HepG2 (cell line): ENCODE data around the gene TRIM8. TPM values are rescaled to one million over a fixed set of nuclear protein-coding genes. Genes with fewer than 3 reads are reported as not detected.

ENCODE experiments used
- ASH2L ChIP-seq: fragments of 300-600, 200-600 bp; sonication (generic); IDR thresholded peaks from 2 replicates; pipeline ENCODE4 v1.7.0; 2017; ENCODE audit warnings: low read depth, mild to moderate bottlenecking, moderate library complexity, mixed read lengths, low read length; ENCODE audit not compliant: insufficient read length
- CEBPG ChIP-seq: IDR thresholded peaks from 2 replicates; pipeline ENCODE4 v1.6.1; 2016
- CHCHD3 ChIP-seq: sonication (generic); formaldehyde crosslinking; IDR thresholded peaks from 2 replicates; pipeline ENCODE4 v1.8.0; 2022; ENCODE audit warnings: mild to moderate bottlenecking, missing genetic modification reagents, moderate library complexity
- FOXC1 ChIP-seq: sonication (generic); formaldehyde crosslinking; IDR thresholded peaks from 2 replicates; pipeline ENCODE4 v1.8.0; 2022; ENCODE audit warnings: mild to moderate bottlenecking, missing genetic modification reagents, borderline replicate concordance
- MXI1 ChIP-seq: IDR thresholded peaks from 3 replicates; pipeline ENCODE4 v1.6.1; 2012; ENCODE audit warnings: low read depth, low read length, inconsistent platforms, borderline replicate concordance
- NONO ChIP-seq, 2 experiments: fragments of 450-650 bp in 1 of 2; sonication (generic) in 1 of 2; formaldehyde crosslinking in 1 of 2; IDR thresholded peaks in 1 of 2; conservative IDR thresholded peaks in 1 of 2; 2 replicates each; pipeline versions ENCODE4 v1.6.1 to v1.8.0; 2017 to 2022; ENCODE audit warnings: mild to moderate bottlenecking in 1 of 2, missing genetic modification reagents in 1 of 2, moderate library complexity in 1 of 2
- TOE1 ChIP-seq: sonication (generic); formaldehyde crosslinking; IDR thresholded peaks from 2 replicates; pipeline ENCODE4 v1.4.0; 2020; ENCODE audit warnings: mild to moderate bottlenecking, missing genetic modification reagents
- ZNF143 ChIP-seq: sonication (generic); formaldehyde crosslinking; IDR thresholded peaks from 2 replicates; pipeline ENCODE4 v1.4.0; 2020; ENCODE audit warnings: missing genetic modification reagents
- ZNF260 ChIP-seq: sonication (generic); formaldehyde crosslinking; IDR thresholded peaks from 2 replicates; pipeline ENCODE4 v1.4.0; 2020; ENCODE audit warnings: missing genetic modification reagents, low read depth, mild to moderate bottlenecking, borderline replicate concordance
- ZNF264 ChIP-seq: sonication (generic); formaldehyde crosslinking; IDR thresholded peaks from 2 replicates; pipeline ENCODE4 v1.4.0; 2020; ENCODE audit warnings: missing genetic modification reagents
- ZNF543 ChIP-seq: sonication (generic); formaldehyde crosslinking; IDR thresholded peaks from 2 replicates; pipeline ENCODE4 v1.4.0; 2020; ENCODE audit warnings: mild to moderate bottlenecking, missing genetic modification reagents
- ZNF589 ChIP-seq: sonication (generic); formaldehyde crosslinking; conservative IDR thresholded peaks from 2 replicates; pipeline ENCODE4 v1.8.0; 2022; ENCODE audit warnings: mild to moderate bottlenecking, moderate library complexity, missing genetic modification reagents
- polyA plus RNA-seq, 8 experiments: library from polyadenylated mRNA; depleted of rRNA in 3 of 8; stranded (reverse) in 7 of 8; unstranded in 1 of 8; fragments of >200 nt; fragmentation: Illumina TruSeq in 4 of 8; extraction: Trizol in 4 of 8; gene quantifications; 2 replicates each; pipeline versions ENCODE4 v1.2.1 to v1.2.3, GENCODE V29; 2011 to 2016; ENCODE audit warnings: low read depth in 4 of 8, missing spikeins in 1 of 8, mixed read lengths in 1 of 8; ENCODE audit not compliant: insufficient read depth in 1 of 8
- total RNA-seq, 5 experiments: library from RNA; depleted of rRNA; stranded (reverse); fragments of >200 nt; fragmentation: Illumina TruSeq; extraction: Trizol; gene quantifications; 2 replicates each; pipeline ENCODE4 v1.2.3, GENCODE V29; 2016; ENCODE audit warnings: low read depth in 1 of 5
- TF ChIP-seq, protein P1 (sequence below): sonication (generic); formaldehyde crosslinking; IDR thresholded peaks from 2 replicates; pipeline ENCODE4; 2020; ENCODE audit warnings: missing genetic modification reagents, mild to moderate bottlenecking, borderline replicate concordance
- TF ChIP-seq, protein P2 (sequence below): sonication (generic); formaldehyde crosslinking; IDR thresholded peaks from 2 replicates; pipeline ENCODE4 v1.8.0; 2022; ENCODE audit warnings: mild to moderate bottlenecking, missing genetic modification reagents
- TF ChIP-seq, protein P3 (sequence below): sonication (generic); formaldehyde crosslinking; IDR thresholded peaks from 2 replicates; pipeline ENCODE4 v1.5.0; 2020; ENCODE audit warnings: mild to moderate bottlenecking, missing genetic modification reagents
- TF ChIP-seq, protein P4 (sequence below): sonication (generic); formaldehyde crosslinking; IDR thresholded peaks from 2 replicates; pipeline ENCODE4 v1.5.1; 2020; ENCODE audit warnings: mild to moderate bottlenecking, missing genetic modification reagents, borderline replicate concordance

TRIM8 gene
- total and polyA plus RNA-seq, 2 of the 13 experiments (the other 11 are each of a cell fraction or from before 2014, with no cell fraction given): 38.9 to 66.5 TPM

DNA sequence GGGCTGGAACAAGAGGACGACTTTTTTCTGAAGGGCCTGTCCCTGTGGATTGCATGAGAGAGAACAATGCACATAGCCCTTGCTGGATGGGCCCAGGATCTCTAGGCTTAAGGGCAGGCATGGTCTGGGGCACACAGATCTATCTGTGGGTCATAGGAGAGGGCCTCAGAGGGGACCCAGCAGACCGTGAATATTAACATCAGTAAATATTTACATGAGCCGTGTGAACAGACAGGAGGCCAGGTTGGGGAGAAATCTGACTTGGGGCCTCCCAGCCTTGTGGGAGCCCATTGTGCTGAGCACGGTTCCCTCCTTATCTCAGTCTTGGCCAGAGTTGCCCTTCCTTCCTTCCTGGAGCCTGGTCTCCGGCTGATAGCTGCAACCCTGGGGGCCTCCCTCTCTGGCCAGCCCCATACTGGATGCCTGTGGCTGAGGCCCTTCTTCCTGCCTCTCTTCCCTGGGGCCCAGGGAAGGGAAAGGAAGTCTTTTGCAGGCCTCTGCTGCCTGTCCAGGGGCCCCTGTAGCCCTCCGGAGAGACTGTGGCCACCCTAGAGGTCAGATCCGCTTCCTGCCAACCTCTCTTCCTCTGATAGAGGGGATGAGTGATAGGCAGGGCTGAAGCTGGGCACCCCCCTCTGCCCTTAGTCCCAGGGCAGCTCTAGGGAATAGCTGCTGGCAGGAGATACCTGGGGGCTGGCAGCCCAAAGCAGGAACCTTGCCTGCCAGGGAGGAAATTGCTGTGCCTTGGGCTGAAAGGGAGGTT lies 44.5 kb upstream of the TRIM8 start (continued):
- TF ChIP-seq, protein P1, sequence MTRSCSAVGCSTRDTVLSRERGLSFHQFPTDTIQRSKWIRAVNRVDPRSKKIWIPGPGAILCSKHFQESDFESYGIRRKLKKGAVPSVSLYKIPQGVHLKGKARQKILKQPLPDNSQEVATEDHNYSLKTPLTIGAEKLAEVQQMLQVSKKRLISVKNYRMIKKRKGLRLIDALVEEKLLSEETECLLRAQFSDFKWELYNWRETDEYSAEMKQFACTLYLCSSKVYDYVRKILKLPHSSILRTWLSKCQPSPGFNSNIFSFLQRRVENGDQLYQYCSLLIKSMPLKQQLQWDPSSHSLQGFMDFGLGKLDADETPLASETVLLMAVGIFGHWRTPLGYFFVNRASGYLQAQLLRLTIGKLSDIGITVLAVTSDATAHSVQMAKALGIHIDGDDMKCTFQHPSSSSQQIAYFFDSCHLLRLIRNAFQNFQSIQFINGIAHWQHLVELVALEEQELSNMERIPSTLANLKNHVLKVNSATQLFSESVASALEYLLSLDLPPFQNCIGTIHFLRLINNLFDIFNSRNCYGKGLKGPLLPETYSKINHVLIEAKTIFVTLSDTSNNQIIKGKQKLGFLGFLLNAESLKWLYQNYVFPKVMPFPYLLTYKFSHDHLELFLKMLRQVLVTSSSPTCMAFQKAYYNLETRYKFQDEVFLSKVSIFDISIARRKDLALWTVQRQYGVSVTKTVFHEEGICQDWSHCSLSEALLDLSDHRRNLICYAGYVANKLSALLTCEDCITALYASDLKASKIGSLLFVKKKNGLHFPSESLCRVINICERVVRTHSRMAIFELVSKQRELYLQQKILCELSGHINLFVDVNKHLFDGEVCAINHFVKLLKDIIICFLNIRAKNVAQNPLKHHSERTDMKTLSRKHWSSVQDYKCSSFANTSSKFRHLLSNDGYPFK: peak; percentile 57; the same call in 1 of the 2 replicates
- TF ChIP-seq ZNF543 (CRISPR knock-in tag) (peak; percentile 74; the same call in 1 of the 2 replicates), MXI1 (peak; percentile 63; the same call in 1 of the 3 replicates), TOE1 (CRISPR knock-in tag) (no peak), ASH2L (peak; percentile 96), ZNF264 (CRISPR knock-in tag) (peak; percentile 79), ZNF143 (CRISPR knock-in tag) (no peak), FOXC1 (CRISPR knock-in tag) (no peak; the same call in 1 of the 2 replicates), CEBPG (CRISPR knock-in tag) (0 out of 2 replicates have a peak, but pooled peaks have one; percentile 1), ZNF589 (CRISPR knock-in tag) (no peak), NONO (IDR thresholded peaks at IDR 0.05) (no peak), NONO (CRISPR knock-in tag; conservative IDR thresholded peaks at IDR 0.05) (no peak), ZNF260 (no peak), CHCHD3 (no peak)
- TF ChIP-seq, protein P2, sequence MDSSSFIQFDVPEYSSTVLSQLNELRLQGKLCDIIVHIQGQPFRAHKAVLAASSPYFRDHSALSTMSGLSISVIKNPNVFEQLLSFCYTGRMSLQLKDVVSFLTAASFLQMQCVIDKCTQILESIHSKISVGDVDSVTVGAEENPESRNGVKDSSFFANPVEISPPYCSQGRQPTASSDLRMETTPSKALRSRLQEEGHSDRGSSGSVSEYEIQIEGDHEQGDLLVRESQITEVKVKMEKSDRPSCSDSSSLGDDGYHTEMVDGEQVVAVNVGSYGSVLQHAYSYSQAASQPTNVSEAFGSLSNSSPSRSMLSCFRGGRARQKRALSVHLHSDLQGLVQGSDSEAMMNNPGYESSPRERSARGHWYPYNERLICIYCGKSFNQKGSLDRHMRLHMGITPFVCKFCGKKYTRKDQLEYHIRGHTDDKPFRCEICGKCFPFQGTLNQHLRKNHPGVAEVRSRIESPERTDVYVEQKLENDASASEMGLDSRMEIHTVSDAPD: peak; percentile 56
- TF ChIP-seq, protein P3, sequence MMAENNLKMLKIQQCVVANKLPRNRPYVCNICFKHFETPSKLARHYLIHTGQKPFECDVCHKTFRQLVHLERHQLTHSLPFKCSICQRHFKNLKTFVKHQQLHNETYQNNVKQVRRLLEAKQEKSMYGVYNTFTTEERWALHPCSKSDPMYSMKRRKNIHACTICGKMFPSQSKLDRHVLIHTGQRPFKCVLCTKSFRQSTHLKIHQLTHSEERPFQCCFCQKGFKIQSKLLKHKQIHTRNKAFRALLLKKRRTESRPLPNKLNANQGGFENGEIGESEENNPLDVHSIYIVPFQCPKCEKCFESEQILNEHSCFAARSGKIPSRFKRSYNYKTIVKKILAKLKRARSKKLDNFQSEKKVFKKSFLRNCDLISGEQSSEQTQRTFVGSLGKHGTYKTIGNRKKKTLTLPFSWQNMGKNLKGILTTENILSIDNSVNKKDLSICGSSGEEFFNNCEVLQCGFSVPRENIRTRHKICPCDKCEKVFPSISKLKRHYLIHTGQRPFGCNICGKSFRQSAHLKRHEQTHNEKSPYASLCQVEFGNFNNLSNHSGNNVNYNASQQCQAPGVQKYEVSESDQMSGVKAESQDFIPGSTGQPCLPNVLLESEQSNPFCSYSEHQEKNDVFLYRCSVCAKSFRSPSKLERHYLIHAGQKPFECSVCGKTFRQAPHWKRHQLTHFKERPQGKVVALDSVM (CRISPR knock-in tag): peak; percentile 61; the same call in 1 of the 2 replicates
- TF ChIP-seq, protein P4, sequence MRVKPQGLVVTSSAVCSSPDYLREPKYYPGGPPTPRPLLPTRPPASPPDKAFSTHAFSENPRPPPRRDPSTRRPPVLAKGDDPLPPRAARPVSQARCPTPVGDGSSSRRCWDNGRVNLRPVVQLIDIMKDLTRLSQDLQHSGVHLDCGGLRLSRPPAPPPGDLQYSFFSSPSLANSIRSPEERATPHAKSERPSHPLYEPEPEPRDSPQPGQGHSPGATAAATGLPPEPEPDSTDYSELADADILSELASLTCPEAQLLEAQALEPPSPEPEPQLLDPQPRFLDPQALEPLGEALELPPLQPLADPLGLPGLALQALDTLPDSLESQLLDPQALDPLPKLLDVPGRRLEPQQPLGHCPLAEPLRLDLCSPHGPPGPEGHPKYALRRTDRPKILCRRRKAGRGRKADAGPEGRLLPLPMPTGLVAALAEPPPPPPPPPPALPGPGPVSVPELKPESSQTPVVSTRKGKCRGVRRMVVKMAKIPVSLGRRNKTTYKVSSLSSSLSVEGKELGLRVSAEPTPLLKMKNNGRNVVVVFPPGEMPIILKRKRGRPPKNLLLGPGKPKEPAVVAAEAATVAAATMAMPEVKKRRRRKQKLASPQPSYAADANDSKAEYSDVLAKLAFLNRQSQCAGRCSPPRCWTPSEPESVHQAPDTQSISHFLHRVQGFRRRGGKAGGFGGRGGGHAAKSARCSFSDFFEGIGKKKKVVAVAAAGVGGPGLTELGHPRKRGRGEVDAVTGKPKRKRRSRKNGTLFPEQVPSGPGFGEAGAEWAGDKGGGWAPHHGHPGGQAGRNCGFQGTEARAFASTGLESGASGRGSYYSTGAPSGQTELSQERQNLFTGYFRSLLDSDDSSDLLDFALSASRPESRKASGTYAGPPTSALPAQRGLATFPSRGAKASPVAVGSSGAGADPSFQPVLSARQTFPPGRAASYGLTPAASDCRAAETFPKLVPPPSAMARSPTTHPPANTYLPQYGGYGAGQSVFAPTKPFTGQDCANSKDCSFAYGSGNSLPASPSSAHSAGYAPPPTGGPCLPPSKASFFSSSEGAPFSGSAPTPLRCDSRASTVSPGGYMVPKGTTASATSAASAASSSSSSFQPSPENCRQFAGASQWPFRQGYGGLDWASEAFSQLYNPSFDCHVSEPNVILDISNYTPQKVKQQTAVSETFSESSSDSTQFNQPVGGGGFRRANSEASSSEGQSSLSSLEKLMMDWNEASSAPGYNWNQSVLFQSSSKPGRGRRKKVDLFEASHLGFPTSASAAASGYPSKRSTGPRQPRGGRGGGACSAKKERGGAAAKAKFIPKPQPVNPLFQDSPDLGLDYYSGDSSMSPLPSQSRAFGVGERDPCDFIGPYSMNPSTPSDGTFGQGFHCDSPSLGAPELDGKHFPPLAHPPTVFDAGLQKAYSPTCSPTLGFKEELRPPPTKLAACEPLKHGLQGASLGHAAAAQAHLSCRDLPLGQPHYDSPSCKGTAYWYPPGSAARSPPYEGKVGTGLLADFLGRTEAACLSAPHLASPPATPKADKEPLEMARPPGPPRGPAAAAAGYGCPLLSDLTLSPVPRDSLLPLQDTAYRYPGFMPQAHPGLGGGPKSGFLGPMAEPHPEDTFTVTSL: no peak
